Activated CD8-positive, alpha-beta memory T cell treated with anti-CD3 and anti-CD28 coated beads for 36 hours (primary cell): ENCODE measurements around the gene SLC7A5. TPM values are rescaled to one million over a fixed set of nuclear protein-coding genes. Genes with fewer than 3 reads are reported as not detected.

Experiments used
- CTCF ChIA-PET: fragments of 350-600 bp; sonication (Branson Sonifier 250); formaldehyde crosslinking; loops from one replicate; lab custom pipeline; 2021; ENCODE audit warnings: antibody characterized with exemption; lab: Charles Lee
- POLR2A ChIA-PET: fragments of 350-600 bp; sonication (Branson Sonifier 250); formaldehyde crosslinking; loops from one replicate; lab custom pipeline; 2021; ENCODE audit warnings: antibody characterized with exemption; lab: Charles Lee
- total RNA-seq, 2 experiments: library from RNA; stranded (reverse); gene quantifications; one replicate each; pipeline ENCODE4 v1.2.3, GENCODE V29; 2021

Gene SLC7A5
- total RNA-seq, 2 experiments from 2014 or later = 437 to 441 TPM

- POLR2A ChIA-PET = interaction anchor here (0.7 to 1.5 kb wide), 5 partner anchors 12 to 74 kb away, joined by 3 to 6 read pairs (median 5); no protein-coding TSS in a partner anchor
- CTCF ChIA-PET = interaction anchor here (0.6 to 1.5 kb wide), 3 partner anchors 18 to 76 kb away, joined by 3 to 7 read pairs (median 6); no protein-coding TSS in a partner anchor
Measured at GRCh38 chr16:87853411-87854052, 15.8 kb downstream of the SLC7A5 start.

GRCh38 chr16:87851601-87852000 lies 17.7 kb downstream of the SLC7A5 start:
- ChIA-PET CTCF (interaction anchor here (1.0 to 5.0 kb wide), 3 partner anchors 13 to 18 kb away, joined by 3 to 45 read pairs (median 41); partner anchors contain the start of gene SLC7A5), POLR2A (interaction anchor here (1.0 kb wide), 1 partner anchor 50 kb away, joined by 3 read pairs; no protein-coding TSS in a partner anchor)

DNA sequence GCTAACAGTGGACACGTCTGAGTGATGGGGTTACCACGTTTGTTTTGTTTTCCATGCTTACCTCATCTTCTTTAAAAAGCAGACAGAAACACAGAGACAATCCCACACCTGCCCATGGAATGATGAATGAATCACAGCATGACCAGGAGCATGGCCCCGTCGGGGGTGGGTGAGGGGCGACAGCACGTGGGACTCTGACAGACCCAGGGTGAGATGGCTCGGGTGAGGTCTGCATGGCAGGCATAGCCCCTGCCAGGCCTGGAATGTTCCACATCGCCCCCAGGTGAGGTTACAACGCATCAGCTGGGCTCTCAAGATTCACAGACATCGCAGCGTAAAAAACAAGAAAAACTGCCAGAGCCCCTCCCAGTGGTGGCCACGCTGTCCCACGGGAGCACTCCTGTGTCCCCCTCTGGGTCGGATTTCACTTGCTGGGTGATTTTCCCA lies 18.1 kb downstream of the SLC7A5 start:
- ChIA-PET CTCF (interaction anchor here (1.0 to 5.0 kb wide), 4 partner anchors 9 to 19 kb away, joined by 3 to 45 read pairs (median 23); partner anchors contain the start of gene SLC7A5), POLR2A (interaction anchor here (0.6 to 1.0 kb wide), 3 partner anchors 25 to 71 kb away, joined by 3 to 7 read pairs (median 6); no protein-coding TSS in a partner anchor)

- CTCF ChIA-PET = interaction anchor here (0.9 to 5.0 kb wide), 18 partner anchors 10 to 74 kb away, joined by 3 to 45 read pairs (median 5); partner anchors contain the start of gene SLC7A5
- POLR2A ChIA-PET = interaction anchor here (0.6 to 1.7 kb wide), 6 partner anchors 16 to 71 kb away, joined by 3 to 7 read pairs (median 5); no protein-coding TSS in a partner anchor
Measured at GRCh38 chr16:87850009-87851006, 19.0 kb downstream of the SLC7A5 start.

DNA sequence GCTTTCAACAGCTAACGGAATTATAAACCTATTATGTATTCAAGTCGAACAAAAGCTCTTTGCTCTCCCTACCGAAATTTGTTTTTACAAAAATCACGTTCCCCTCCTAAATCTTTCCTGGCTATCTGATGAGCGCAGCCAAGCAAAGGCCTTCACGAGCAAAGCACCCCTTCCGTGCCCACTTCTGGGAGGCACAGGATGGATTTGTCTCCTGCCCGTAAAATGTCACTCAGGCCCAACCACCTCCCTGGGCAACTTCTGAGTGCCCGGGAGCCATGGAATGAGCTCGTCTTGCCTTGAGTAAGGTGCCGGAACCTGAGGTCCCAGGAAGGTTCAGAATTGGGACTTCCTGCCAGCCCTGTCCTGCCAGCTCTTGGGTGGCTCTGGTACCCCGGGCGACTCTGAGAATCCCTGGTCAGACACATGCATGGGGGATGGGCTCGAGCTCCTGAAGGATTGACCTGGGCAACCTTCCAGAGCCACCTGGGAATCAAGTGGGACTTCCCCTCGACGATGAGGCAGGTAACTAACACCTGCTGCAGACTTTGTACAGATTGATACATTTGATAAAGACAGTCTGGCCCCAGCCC lies 19.8 kb downstream of the SLC7A5 start:
- ChIA-PET CTCF (interaction anchor here (0.9 to 5.0 kb wide), 16 partner anchors 10 to 73 kb away, joined by 3 to 45 read pairs (median 5); partner anchors contain the start of gene SLC7A5), POLR2A (interaction anchor here (0.6 to 1.7 kb wide), 5 partner anchors 13 to 70 kb away, joined by 3 to 6 read pairs (median 4); no protein-coding TSS in a partner anchor)

GRCh38 chr16:87848676-87849345 lies 20.5 kb downstream of the SLC7A5 start:
- CTCF ChIA-PET = interaction anchor here (0.9 to 5.0 kb wide), 12 partner anchors 10 to 72 kb away, joined by 3 to 45 read pairs (median 6); partner anchors contain the start of gene SLC7A5
- POLR2A ChIA-PET = interaction anchor here (0.6 to 1.5 kb wide), 3 partner anchors 12 to 606 kb away, joined by 3 to 6 read pairs (median 3); no protein-coding TSS in a partner anchor

DNA sequence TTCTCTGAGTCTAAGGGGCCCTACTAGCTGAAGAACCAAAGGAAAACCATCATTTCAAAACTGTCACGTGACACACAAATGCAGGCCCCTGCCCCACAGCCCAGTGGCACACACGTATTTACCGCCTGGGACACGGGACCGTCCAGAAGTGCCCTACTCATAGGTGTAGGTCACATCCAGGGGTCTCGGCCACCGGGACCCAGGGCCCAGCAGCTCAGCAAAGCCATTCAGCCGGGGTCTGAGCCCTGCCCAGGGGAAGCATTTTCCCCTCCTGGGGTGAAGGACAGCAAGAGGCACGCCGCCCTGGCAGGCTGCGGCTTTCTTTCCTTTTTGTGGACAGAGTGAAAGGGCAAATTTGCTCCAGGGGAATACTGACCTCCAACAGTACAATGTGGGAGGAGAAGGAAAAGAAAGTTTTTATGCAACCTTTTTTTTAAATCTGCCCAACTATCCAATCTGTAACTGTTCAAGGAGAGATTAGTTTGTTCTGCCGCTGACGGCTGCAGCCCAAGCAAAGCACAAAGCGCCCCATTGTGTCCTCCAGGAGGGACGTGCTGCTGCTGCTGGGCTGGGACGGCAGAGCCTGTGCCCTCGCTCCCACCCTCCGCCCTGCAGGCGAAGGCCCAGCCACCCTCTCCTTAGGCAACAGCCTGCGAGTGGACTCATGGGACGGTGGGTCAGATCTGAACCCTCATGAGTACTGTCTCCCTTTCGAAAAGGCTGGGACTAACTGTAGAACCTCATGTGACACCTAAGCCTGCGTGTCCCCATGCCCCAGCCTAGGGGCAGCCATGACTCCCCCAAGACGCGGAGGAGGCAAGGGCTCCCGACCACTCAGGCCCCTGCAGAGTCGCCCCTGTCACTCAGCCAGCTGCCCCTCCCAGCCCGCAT lies 21.3 kb downstream of the SLC7A5 start:
- CTCF ChIA-PET = interaction anchor here (0.6 to 5.0 kb wide), 4 partner anchors 9 to 69 kb away, joined by 3 to 45 read pairs (median 26); partner anchors contain the start of gene SLC7A5
- POLR2A ChIA-PET = no interaction called here

DNA sequence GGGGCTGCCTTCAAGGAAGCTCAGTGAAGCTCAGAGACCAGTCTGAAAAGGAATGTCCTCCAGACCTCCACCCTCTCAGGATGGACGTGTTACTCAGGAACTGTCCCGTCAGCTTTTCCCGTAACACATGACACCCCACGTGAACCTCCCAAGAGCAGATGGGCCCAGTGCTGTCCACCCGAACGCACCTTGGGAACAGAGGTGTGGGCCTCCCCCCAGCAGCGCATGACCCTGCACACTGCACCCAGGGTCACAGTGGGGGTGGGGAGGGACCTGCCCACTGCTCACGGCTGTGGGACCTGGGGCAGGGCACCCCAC lies 21.9 kb downstream of the SLC7A5 start:
- CTCF ChIA-PET = interaction anchor here (0.6 to 5.0 kb wide), 4 partner anchors 9 to 68 kb away, joined by 3 to 45 read pairs (median 26); partner anchors contain the start of gene SLC7A5
- POLR2A ChIA-PET = no interaction called here

GRCh38 chr16:87846705-87847466 lies 22.4 kb downstream of the SLC7A5 start:
- CTCF ChIA-PET = interaction anchor here (0.6 to 5.0 kb wide), 4 partner anchors 23 to 68 kb away, joined by 3 to 41 read pairs (median 7); partner anchors contain the start of gene SLC7A5
- POLR2A ChIA-PET = interaction anchor here (1.4 kb wide), 1 partner anchor 19 kb away, joined by 4 read pairs; no protein-coding TSS in a partner anchor

- POLR2A ChIA-PET = interaction anchor here (1.4 kb wide), 1 partner anchor 20 kb away, joined by 4 read pairs; no protein-coding TSS in a partner anchor
Measured at GRCh38 chr16:87845807-87846619, 23.3 kb downstream of the SLC7A5 start.

DNA sequence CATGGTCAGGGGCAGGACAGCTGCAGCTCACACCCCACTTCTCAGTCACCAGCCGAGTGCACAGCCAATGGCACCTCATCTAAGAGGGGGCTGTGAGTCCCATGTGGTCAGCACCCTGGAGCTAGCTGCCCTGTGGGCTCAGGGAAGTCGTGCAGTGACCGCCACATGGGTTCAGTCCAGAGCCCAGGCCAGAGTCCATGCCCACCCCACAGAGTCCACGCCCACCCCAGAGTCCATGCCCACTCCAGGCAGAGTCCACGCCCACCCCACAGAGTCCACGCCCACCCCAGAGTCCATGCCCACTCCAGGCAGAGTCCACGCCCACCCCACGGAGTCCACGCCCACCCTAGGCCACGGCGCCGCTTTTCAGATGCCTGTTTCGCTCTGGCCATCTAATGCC lies 24.1 kb downstream of the SLC7A5 start:
- CTCF ChIA-PET = interaction anchor here (1.0 to 1.2 kb wide), 2 partner anchors 20 to 66 kb away, joined by 3 read pairs; no protein-coding TSS in a partner anchor
- POLR2A ChIA-PET = interaction anchor here (1.4 kb wide), 1 partner anchor 21 kb away, joined by 4 read pairs; no protein-coding TSS in a partner anchor

More at GRCh38 chr16:87845807-87846619, 23.3 kb downstream of the SLC7A5 start:
- CTCF ChIA-PET = interaction anchor here (0.6 to 2.2 kb wide), 4 partner anchors 19 to 75 kb away, joined by 3 to 10 read pairs (median 4); no protein-coding TSS in a partner anchor

GRCh38 chr16:87844809-87845208 lies 24.5 kb downstream of the SLC7A5 start:
- ChIA-PET CTCF (interaction anchor here (1.0 kb wide), 1 partner anchor 66 kb away, joined by 3 read pairs; no protein-coding TSS in a partner anchor), POLR2A (no interaction called here)

DNA sequence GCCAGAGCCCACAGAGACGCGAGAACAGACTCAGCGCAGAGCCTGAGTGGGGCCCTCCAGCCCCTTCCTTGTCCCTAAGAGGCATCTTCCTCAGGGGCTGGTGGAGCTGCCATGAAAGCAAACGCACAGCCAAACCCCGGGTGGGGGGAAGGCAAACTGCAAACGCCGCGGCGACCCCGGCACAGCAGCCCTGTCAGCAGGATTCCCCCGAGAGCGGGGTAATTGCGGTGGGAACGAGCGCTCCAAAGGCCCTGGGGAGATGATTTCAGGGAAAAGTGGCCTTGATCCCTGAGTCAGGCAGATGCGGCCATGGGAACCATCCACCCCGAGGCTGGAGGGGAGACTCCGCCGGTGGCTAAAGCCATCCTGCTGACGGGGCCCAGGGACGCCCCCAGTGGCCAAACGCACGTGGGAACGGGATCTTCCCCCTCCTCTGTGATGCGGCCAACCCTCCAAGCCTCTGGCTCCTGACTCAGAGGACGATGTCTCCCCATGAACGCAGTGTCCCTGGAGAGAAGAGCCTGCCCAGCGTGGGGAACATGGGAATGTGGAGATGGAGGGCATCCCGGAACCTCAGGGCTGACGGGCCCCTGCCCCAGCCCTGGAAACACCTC lies 25.1 kb downstream of the SLC7A5 start:
- CTCF ChIA-PET = interaction anchor here (1.0 kb wide), 1 partner anchor 65 kb away, joined by 3 read pairs; no protein-coding TSS in a partner anchor
- POLR2A ChIA-PET = no interaction called here

GRCh38 chr16:87843678-87844105 lies 25.6 kb downstream of the SLC7A5 start:
- ChIA-PET CTCF (no interaction called here), POLR2A (no interaction called here)
